M059J (cell line): Measurements from ENCODE around the gene FABP6. TPM values are rescaled to one million over a fixed set of nuclear protein-coding genes. Genes with fewer than 3 reads are reported as not detected.

Experiments
- total RNA-seq: library from RNA; depleted of rRNA; stranded (reverse); fragments of >200 nt; shearing (Covaris generic); gene quantifications from 2 replicates; pipeline ENCODE4 v1.2.3, GENCODE V29; 2014; rRNA removed

Gene FABP6
- total RNA-seq, 1 experiment from 2014 or later, result 3.0 TPM

Other genes starting within 250 kb of the FABP6 start
- 71.3 and 76.1 TPM in 2 replicates for gene TTC1, start 220.4 kb upstream of the FABP6 start, total RNA-seq
- 15.7 and 19.7 TPM in 2 replicates for gene PWWP2A, start 110.1 kb upstream of the FABP6 start, total RNA-seq
- 7.3 and 10.9 TPM in 2 replicates for gene CCNJL, start 83.1 kb downstream of the FABP6 start, total RNA-seq
- 2.5 and 3.3 TPM in 2 replicates for gene C1QTNF2, start 141.1 kb downstream of the FABP6 start, total RNA-seq
- 9.7 and 11.3 TPM in 2 replicates for gene FAM200C, start 170.5 kb downstream of the FABP6 start, total RNA-seq
- gene SLU7, start 189.6 kb downstream of the FABP6 start, total RNA-seq, result 31.8 and 64.1 TPM in 2 replicates
- 1,224 and 1,388 TPM in 2 replicates for gene PTTG1, start 192.3 kb downstream of the FABP6 start, total RNA-seq